GM23338 (cell line): ENCODE data around the gene IFI44L. TPM values are rescaled to one million over a fixed set of nuclear protein-coding genes. Genes with fewer than 3 reads are reported as not detected.

Experiments
- ATAC-seq: fragments of 200-7000 bp; cut with Tn5 transposase; 3 replicates; pipeline ENCODE4 v1.9.1; 2020
- DNase-seq: peaks from one replicate; pipeline ENCODE4 v3.0.0-alpha.2; 2015; ENCODE audit warnings: low spot score
- H2AFZ ChIP-seq: fragments of 200-600 bp; sonication (generic); 2 replicates; pipeline ENCODE4 v1.8.0; 2016; ENCODE audit warnings: antibody characterized with exemption, mild to moderate bottlenecking, moderate library complexity
- H3F3A ChIP-seq: fragments of 200-600 bp; sonication (generic); replicated peaks from 2 replicates; pipeline ENCODE4 v1.8.0; 2017; ENCODE audit warnings: antibody characterized with exemption, mixed run types, low read depth
- H3K27ac ChIP-seq: fragments of 200-600 bp; sonication (generic); 2 replicates; pipeline ENCODE4 v1.6.1; 2016; ENCODE audit warnings: low read depth
- H3K27me3 ChIP-seq: fragments of 200-600 bp; sonication (generic); 2 replicates; pipeline ENCODE4 v1.8.0; 2016; ENCODE audit warnings: mild to moderate bottlenecking, mixed run types, moderate library complexity; ENCODE audit not compliant: insufficient read depth
- H3K36me3 ChIP-seq: fragments of 200-600 bp; sonication (generic); 2 replicates; pipeline ENCODE4 v1.8.0; 2016; ENCODE audit warnings: mild to moderate bottlenecking; ENCODE audit not compliant: insufficient read depth
- H3K4me1 ChIP-seq: fragments of 200-600 bp; sonication (generic); 2 replicates; pipeline ENCODE4 v1.8.0; 2016; ENCODE audit warnings: mild to moderate bottlenecking, moderate library complexity; ENCODE audit not compliant: insufficient read depth
- H3K4me2 ChIP-seq: fragments of 200-600 bp; sonication (generic); 2 replicates; pipeline ENCODE4 v1.7.1; 2017; ENCODE audit warnings: mixed run types
- H3K4me3 ChIP-seq: fragments of 200-600 bp; sonication (generic); 2 replicates; pipeline ENCODE4 v1.6.1; 2016; ENCODE audit warnings: mixed run types
- H3K79me2 ChIP-seq: fragments of 200-600 bp; sonication (generic); replicated peaks from 2 replicates; pipeline ENCODE4 v1.8.0; 2017; ENCODE audit warnings: mild to moderate bottlenecking; ENCODE audit not compliant: insufficient read depth
- H3K9me2 ChIP-seq: fragments of 200-600 bp; sonication (generic); 2 replicates; pipeline ENCODE4 v1.8.0; 2017; ENCODE audit not compliant: insufficient read depth
- H4K20me1 ChIP-seq: fragments of 200-600 bp; sonication (generic); replicated peaks from 2 replicates; pipeline ENCODE4 v1.8.0; 2017; ENCODE audit warnings: mild to moderate bottlenecking; ENCODE audit not compliant: insufficient read depth
- H3K27ac Mint-ChIP-seq: 2 replicates; pipeline ENCODE4 v1.8.0; 2020; ENCODE audit warnings: inconsistent platforms, mild to moderate bottlenecking, moderate library complexity, mixed read lengths
- H3K27me3 Mint-ChIP-seq: 3 replicates; pipeline ENCODE4 v1.8.0; 2022; ENCODE audit warnings: low read depth, mild to moderate bottlenecking, moderate library complexity, mixed read lengths, inconsistent platforms; ENCODE audit not compliant: insufficient read depth, poor library complexity
- H3K36me3 Mint-ChIP-seq: 3 replicates; pipeline ENCODE4 v1.8.0; 2021; ENCODE audit warnings: low read depth, mild to moderate bottlenecking, inconsistent platforms, moderate library complexity, mixed read lengths
- H3K4me1 Mint-ChIP-seq: 3 replicates; pipeline ENCODE4 v1.8.0; 2020; ENCODE audit warnings: mild to moderate bottlenecking, inconsistent platforms, mixed read lengths
- H3K4me3 Mint-ChIP-seq: 3 replicates; pipeline ENCODE4 v1.8.0; 2021; ENCODE audit warnings: moderate library complexity, mild to moderate bottlenecking, inconsistent platforms, mixed read lengths
- H3K9me3 Mint-ChIP-seq: 3 replicates; pipeline ENCODE4 v1.8.0; 2020; ENCODE audit warnings: moderate library complexity, mild to moderate bottlenecking, inconsistent platforms, mixed read lengths
- CREB1 ChIP-seq: fragments of 250-450 bp; sonication (Bioruptor Pico); IDR thresholded peaks from 2 replicates; pipeline ENCODE4 v1.5.0; 2020; ENCODE audit warnings: low read depth, mild to moderate bottlenecking, moderate library complexity
- ETS1 ChIP-seq: IDR thresholded peaks from 2 replicates; pipeline ENCODE4 v1.6.1; 2016; ENCODE audit warnings: antibody characterized with exemption
- EZH2 ChIP-seq: fragments of 200-600 bp; sonication (generic); IDR thresholded peaks from one replicate; pipeline ENCODE4 v1.8.0; 2017; ENCODE audit warnings: antibody characterized with exemption, mild to moderate bottlenecking, low read depth; ENCODE audit not compliant: unreplicated experiment
- EZH2phosphoT487 ChIP-seq: fragments of 200-600 bp; sonication (generic); IDR thresholded peaks from one replicate; pipeline ENCODE4 v1.8.1; 2018; ENCODE audit warnings: antibody characterized with exemption; ENCODE audit not compliant: unreplicated experiment
- JUNB ChIP-seq: IDR thresholded peaks from one replicate; pipeline ENCODE4 v1.6.1; 2016; ENCODE audit warnings: antibody characterized with exemption; ENCODE audit not compliant: unreplicated experiment
- NANOG ChIP-seq: IDR thresholded peaks from 2 replicates; pipeline ENCODE4 v1.6.1; 2016; ENCODE audit warnings: antibody characterized with exemption, borderline replicate concordance
- REST ChIP-seq: IDR thresholded peaks from one replicate; pipeline ENCODE4 v1.6.1; 2018; ENCODE audit warnings: antibody characterized with exemption; ENCODE audit not compliant: unreplicated experiment
- STAT1 ChIP-seq: IDR thresholded peaks from one replicate; pipeline ENCODE4 v1.6.1; 2016; ENCODE audit warnings: antibody characterized with exemption; ENCODE audit not compliant: unreplicated experiment
- ZNF114 ChIP-seq: fragments of 250-450 bp; sonication (Bioruptor Pico); IDR thresholded peaks from 2 replicates; pipeline ENCODE4 v1.5.0; 2020; ENCODE audit warnings: mild to moderate bottlenecking, moderate library complexity
- ZNF331 ChIP-seq: fragments of 250-450 bp; sonication (Bioruptor Pico); IDR thresholded peaks from 2 replicates; pipeline ENCODE4 v1.5.0; 2020; ENCODE audit warnings: low read depth, mild to moderate bottlenecking, moderate library complexity
- ZNF462 ChIP-seq: fragments of 250-450 bp; sonication (Bioruptor Pico); IDR thresholded peaks from 2 replicates; pipeline ENCODE4 v1.5.0; 2020; ENCODE audit warnings: mild to moderate bottlenecking, moderate library complexity
- polyA plus RNA-seq: library from polyadenylated mRNA; unstranded; fragments of >200 nt; fragmentation: Nextera tagmentation; extraction: Ambion mirVana; gene quantifications from 2 replicates; pipeline ENCODE4 v1.2.1, GENCODE V29; 2016
- total RNA-seq: library from RNA; depleted of rRNA; stranded (reverse); fragments of >200 nt; shearing (Covaris generic); gene quantifications from 2 replicates; pipeline ENCODE4 v1.2.3, GENCODE V29; 2014

The IFI44L gene
- total and polyA plus RNA-seq, 2 experiments from 2014 or later, result not detected

- Histone ChIP-seq H3K27ac (no peak overlapping the region), H2AFZ (no peak overlapping the region), H3K79me2 (no peaks in the 10 kb centered on the region), H3K36me3 (no peaks in the 10 kb centered on the region), H3K4me3 (no peak overlapping the region), H3K4me1 (no peaks in the 10 kb centered on the region), H3K27me3 (no peaks in the 10 kb centered on the region), H3K4me2 (no peak overlapping the region), H4K20me1 (no peaks in the 10 kb centered on the region), H3F3A (no peaks in the 10 kb centered on the region), H3K9me2 (no peaks in the 10 kb centered on the region)
- Mint-ChIP-seq H3K4me3 (no peak overlapping the region), H3K27ac (no peak overlapping the region), H3K4me1 (peaks cover 3% of the 10 kb centered on the region; the same call in 1 of the 3 replicates), H3K36me3 (no peaks in the 10 kb centered on the region), H3K27me3 (no peaks in the 10 kb centered on the region), H3K9me3 (no peaks in the 10 kb centered on the region)
- ATAC-seq (no peak), DNase-seq (no peak)
- TF ChIP-seq ZNF331 (no peak), CREB1 (CRISPR knock-in tag) (no peak), ZNF114 (no peak), REST (no peak), EZH2 (no peak), JUNB (no peak), NANOG (no peak), STAT1 (no peak), ZNF462 (CRISPR knock-in tag) (no peak), ETS1 (no peak), EZH2phosphoT487 (no peak)
These were observed 28.3 kb upstream of the IFI44L start for GRCh38 chr1:78591971-78592370.
